Measurements from ENCODE around the gene BCL6. TPM values are rescaled to one million over a fixed set of nuclear protein-coding genes. Genes with fewer than 3 reads are reported as not detected.

BCL6 gene
- total RNA-seq, 2 experiments from 2014 or later = 12.0 to 12.7 TPM

GRCh38 chr3:187735383-187735782 is 9.9 kb downstream of the BCL6 start:
- ChIA-PET POLR2A (interaction anchor here (0.6 kb wide), 1 partner anchor 589 kb away, joined by 5 read pairs; no protein-coding TSS in a partner anchor), CTCF (interaction anchor here (0.6 to 9.8 kb wide), 6 partner anchors 17 to 1217 kb away, joined by 3 to 182 read pairs (median 3); no protein-coding TSS in a partner anchor)
- H3K27ac Mint-ChIP-seq = no peak overlapping the region
- H3K27me3 Mint-ChIP-seq = no peaks in the 10 kb centered on the region
- no peak for DNase-seq
- no peaks in the 10 kb centered on the region for H3K9me3 Mint-ChIP-seq
- H3K36me3 Mint-ChIP-seq (ENCODE audit: low read depth) = peaks cover 12% of the 10 kb centered on the region
- H3K4me3 Mint-ChIP-seq = no peak overlapping the region
- peaks cover 27% of the 10 kb centered on the region for H3K4me1 Mint-ChIP-seq

GRCh38 chr3:187734841-187735240 is 10.4 kb downstream of the BCL6 start:
- DNase-seq = no peak

DNA sequence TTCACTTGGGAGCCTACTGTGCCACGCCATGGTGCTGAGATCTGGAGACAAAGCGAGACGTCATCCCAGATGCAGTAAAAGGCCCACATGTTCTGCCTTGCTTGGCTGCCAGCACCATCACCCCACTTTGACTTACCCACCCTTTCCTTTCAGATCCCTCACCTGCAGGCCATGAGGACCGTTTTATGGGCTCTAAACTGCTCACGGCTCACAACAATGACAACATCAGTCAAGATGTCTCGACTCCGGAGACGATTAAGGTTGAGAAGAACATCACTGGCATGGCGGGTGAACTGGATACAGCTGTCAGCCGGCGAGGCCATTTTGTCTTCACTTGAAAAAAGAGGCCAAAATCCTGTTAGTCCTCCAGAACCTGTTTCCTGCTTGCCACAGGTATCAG is 11.9 kb downstream of the BCL6 start:
- H3K9me3 Mint-ChIP-seq = no peaks in the 10 kb centered on the region
- H3K4me1 Mint-ChIP-seq = peaks cover 13% of the 10 kb centered on the region
- H3K27me3 Mint-ChIP-seq = no peaks in the 10 kb centered on the region
- H3K27ac Mint-ChIP-seq = no peak overlapping the region
- CTCF ChIA-PET = interaction anchor here (1.7 to 9.8 kb wide), 2 partner anchors 14 to 1219 kb away, joined by 4 to 182 read pairs; no protein-coding TSS in a partner anchor
- no peak for DNase-seq
- no peak overlapping the region for H3K4me3 Mint-ChIP-seq
- peaks cover 17% of the 10 kb centered on the region for H3K36me3 Mint-ChIP-seq (ENCODE audit: low read depth)
- POLR2A ChIA-PET = no interaction called here

More at GRCh38 chr3:187734841-187735240, 10.4 kb downstream of the BCL6 start:
- Mint-ChIP-seq H3K36me3 (ENCODE audit: low read depth) (peaks cover 12% of the 10 kb centered on the region), H3K27me3 (no peaks in the 10 kb centered on the region), H3K4me3 (no peak overlapping the region), H3K9me3 (no peaks in the 10 kb centered on the region), H3K27ac (no peak overlapping the region), H3K4me1 (peaks cover 23% of the 10 kb centered on the region)
- ChIA-PET POLR2A (no interaction called here), CTCF (interaction anchor here (0.8 to 9.8 kb wide), 4 partner anchors 455 to 1218 kb away, joined by 3 to 182 read pairs (median 3); no protein-coding TSS in a partner anchor)

- H3K27me3 Mint-ChIP-seq = no peaks in the 10 kb centered on the region
- DNase-seq = no peak
- no peak overlapping the region for H3K4me3 Mint-ChIP-seq
- H3K4me1 Mint-ChIP-seq = no peaks in the 10 kb centered on the region
- POLR2A ChIA-PET = no interaction called here
- no peaks in the 10 kb centered on the region for H3K9me3 Mint-ChIP-seq
- H3K27ac Mint-ChIP-seq = no peak overlapping the region
- H3K36me3 Mint-ChIP-seq (ENCODE audit: low read depth) = peaks cover 18% of the 10 kb centered on the region
- CTCF ChIA-PET = interaction anchor here (0.5 to 1.9 kb wide), 3 partner anchors 11 to 1054 kb away, joined by 3 to 13 read pairs (median 3); no protein-coding TSS in a partner anchor
These were observed 15.7 kb downstream of the BCL6 start for GRCh38 chr3:187729598-187729997.

DNA sequence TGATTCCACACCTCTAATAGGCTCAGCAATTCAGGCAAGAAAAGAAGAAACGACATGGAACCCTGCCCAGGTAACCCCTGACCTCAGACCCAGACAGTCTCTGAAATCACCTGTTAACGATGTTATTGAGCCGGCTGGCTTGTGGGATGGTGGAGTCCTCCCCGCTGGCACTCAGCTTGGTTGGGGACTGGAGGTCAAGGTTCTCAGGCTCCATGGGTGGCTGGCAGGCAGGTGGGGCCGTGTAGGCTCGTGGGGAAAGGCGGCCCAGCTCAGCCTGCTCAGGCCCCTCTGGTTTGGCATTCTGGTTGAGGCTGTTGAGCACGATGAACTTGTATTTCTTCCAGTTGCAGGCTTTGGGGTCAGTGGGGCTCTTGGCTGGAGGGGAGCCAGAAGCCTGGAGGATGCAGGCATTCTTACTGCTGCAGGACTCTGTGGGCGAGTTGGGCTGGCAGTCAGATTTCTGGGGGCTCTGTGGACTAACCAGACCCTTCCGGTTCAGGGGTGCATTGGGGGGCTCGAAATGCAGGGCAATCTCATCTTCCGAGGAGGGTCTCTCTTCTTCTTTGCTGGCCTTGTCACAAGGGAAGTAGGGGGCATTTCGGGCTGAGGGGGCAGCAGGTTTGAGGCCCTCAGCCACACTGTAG is 16.2 kb downstream of the BCL6 start:
- CTCF ChIA-PET = interaction anchor here (3.7 kb wide), 1 partner anchor 10 kb away, joined by 16 read pairs; no protein-coding TSS in a partner anchor
- Mint-ChIP-seq H3K4me3 (no peak overlapping the region), H3K4me1 (no peaks in the 10 kb centered on the region), H3K9me3 (no peaks in the 10 kb centered on the region), H3K27me3 (no peaks in the 10 kb centered on the region), H3K27ac (no peak overlapping the region), H3K36me3 (ENCODE audit: low read depth) (peaks cover 19% of the 10 kb centered on the region)
- POLR2A ChIA-PET = no interaction called here
- DNase-seq = no peak

GRCh38 chr3:187728248-187728647 is 17.0 kb downstream of the BCL6 start:
- CTCF ChIA-PET = interaction anchor here (0.8 to 3.7 kb wide), 2 partner anchors 11 to 13 kb away, joined by 3 to 16 read pairs; no protein-coding TSS in a partner anchor
- no peak overlapping the region for H3K4me3 Mint-ChIP-seq
- H3K27ac Mint-ChIP-seq = no peak overlapping the region
- no peaks in the 10 kb centered on the region for H3K9me3 Mint-ChIP-seq
- peaks cover 21% of the 10 kb centered on the region for H3K36me3 Mint-ChIP-seq (ENCODE audit: low read depth)
- H3K4me1 Mint-ChIP-seq = no peaks in the 10 kb centered on the region
- no peaks in the 10 kb centered on the region for H3K27me3 Mint-ChIP-seq
- DNase-seq = no peak
- POLR2A ChIA-PET = no interaction called here

GRCh38 chr3:187726564-187726963 is 18.7 kb downstream of the BCL6 start:
- H3K4me1 Mint-ChIP-seq = no peaks in the 10 kb centered on the region
- no peaks in the 10 kb centered on the region for H3K27me3 Mint-ChIP-seq

DNA sequence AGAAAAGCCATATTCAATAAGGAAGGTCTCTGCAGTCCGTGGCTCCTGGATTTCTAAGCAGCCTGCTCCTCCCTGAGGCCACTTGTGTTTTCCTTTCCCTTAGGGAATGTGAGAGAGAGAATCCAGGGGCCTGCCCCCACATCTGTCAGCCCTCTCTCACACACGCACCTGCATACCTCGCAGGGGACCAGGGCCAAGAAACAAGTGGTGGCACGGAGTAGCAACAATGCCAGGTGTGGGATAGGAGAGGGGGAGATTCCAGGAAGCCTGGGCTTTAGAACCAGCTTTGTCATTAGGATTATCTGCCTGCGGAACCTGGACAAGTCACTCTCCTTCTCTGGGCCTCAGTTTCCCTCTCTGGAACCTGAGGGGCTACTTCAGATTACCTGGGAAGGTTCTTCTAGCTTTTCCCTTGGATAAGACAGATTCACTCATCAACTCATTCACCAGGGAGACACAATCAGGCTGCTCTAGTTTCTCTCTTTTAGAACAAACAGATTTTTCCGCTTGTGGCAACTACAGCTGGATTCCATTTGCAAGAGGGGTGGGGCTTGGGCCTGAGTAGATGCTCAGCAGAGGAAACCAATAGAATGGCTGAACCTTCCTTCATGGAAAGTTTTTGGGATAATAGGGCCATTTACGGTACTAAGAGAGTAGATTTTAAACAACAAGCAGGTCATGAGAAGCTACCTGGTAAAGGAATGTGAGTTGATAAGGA is 19.5 kb downstream of the BCL6 start:
- Mint-ChIP-seq H3K4me1 (no peaks in the 10 kb centered on the region), H3K36me3 (ENCODE audit: low read depth) (peaks cover 14% of the 10 kb centered on the region)

More at GRCh38 chr3:187726564-187726963, 18.7 kb downstream of the BCL6 start:
- no peak for DNase-seq
- CTCF ChIA-PET = interaction anchor here (1.0 to 3.7 kb wide), 2 partner anchors 11 to 13 kb away, joined by 3 to 16 read pairs; no protein-coding TSS in a partner anchor
- Mint-ChIP-seq H3K27ac (no peak overlapping the region), H3K36me3 (ENCODE audit: low read depth) (peaks cover 19% of the 10 kb centered on the region), H3K4me3 (no peak overlapping the region), H3K9me3 (no peaks in the 10 kb centered on the region)
- POLR2A ChIA-PET = no interaction called here

DNA sequence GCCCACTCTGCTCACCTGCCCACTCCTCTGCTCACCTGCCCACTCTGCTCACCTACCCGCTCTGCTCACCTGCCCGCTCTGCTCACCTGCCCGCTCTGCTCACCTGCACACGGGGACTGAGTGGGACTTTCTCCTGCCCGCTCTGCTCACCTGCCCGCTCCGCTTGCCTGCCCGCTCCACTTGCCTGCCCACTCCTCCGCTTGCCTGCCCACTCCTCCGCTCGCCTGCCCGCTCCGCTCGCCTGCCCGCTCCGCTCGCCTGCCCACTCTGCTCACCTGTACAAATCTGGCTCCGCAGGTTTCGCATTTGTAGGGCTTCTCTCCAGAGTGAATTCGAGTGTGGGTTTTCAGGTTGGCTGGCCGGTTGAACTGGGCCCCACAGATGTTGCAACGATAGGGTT is 20.0 kb downstream of the BCL6 start:
- Mint-ChIP-seq H3K27ac (no peak overlapping the region), H3K27me3 (no peaks in the 10 kb centered on the region), H3K4me3 (no peak overlapping the region), H3K9me3 (no peaks in the 10 kb centered on the region), H3K4me1 (no peaks in the 10 kb centered on the region), H3K36me3 (ENCODE audit: low read depth) (peaks cover 14% of the 10 kb centered on the region)
- ChIA-PET CTCF (interaction anchor here (3.7 kb wide), 1 partner anchor 14 kb away, joined by 16 read pairs; no protein-coding TSS in a partner anchor), POLR2A (no interaction called here)
- DNase-seq = no peak

More for the DNA sequence above, 19.5 kb downstream of the BCL6 start:
- Mint-ChIP-seq H3K4me3 (no peak overlapping the region), H3K9me3 (no peaks in the 10 kb centered on the region), H3K27me3 (no peaks in the 10 kb centered on the region), H3K27ac (no peak overlapping the region)
- no peak for DNase-seq
- ChIA-PET POLR2A (no interaction called here), CTCF (interaction anchor here (1.0 to 3.7 kb wide), 2 partner anchors 10 to 13 kb away, joined by 3 to 16 read pairs; no protein-coding TSS in a partner anchor)

DNA sequence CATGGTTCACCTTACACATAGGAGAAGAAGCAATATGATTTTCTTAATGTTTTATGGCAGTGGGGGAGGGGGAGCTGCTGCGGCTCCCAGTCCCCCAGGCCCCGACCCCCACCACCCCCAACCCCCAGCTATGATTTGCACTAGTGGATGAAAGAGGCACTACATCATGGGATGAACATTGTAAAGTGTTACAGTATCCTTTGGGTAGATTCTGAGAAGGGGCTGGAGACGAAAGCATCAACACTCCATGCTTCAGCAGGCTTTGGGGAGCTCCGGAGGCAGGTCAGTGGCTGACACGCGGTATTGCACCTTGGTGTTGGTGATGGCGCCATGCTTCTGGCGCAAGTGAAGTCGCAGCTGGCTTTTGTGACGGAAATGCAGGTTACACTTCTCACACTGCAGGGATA is 23.1 kb downstream of the BCL6 start:
- CTCF ChIA-PET = interaction anchor here (0.6 to 1.4 kb wide), 2 partner anchors 17 to 415 kb away, joined by 3 read pairs; no protein-coding TSS in a partner anchor
- Mint-ChIP-seq H3K27ac (no peak overlapping the region), H3K9me3 (no peaks in the 10 kb centered on the region), H3K27me3 (no peaks in the 10 kb centered on the region), H3K36me3 (ENCODE audit: low read depth) (peaks cover 8% of the 10 kb centered on the region), H3K4me1 (no peaks in the 10 kb centered on the region), H3K4me3 (no peak overlapping the region)
- POLR2A ChIA-PET = no interaction called here
- DNase-seq = no peak

- ChIA-PET POLR2A (no interaction called here), CTCF (interaction anchor here (1.0 to 1.4 kb wide), 2 partner anchors 18 to 41 kb away, joined by 3 read pairs; no protein-coding TSS in a partner anchor)
- Mint-ChIP-seq H3K4me3 (no peak overlapping the region), H3K27me3 (peaks cover 3% of the 10 kb centered on the region), H3K27ac (no peak overlapping the region), H3K9me3 (no peaks in the 10 kb centered on the region), H3K4me1 (no peaks in the 10 kb centered on the region), H3K36me3 (ENCODE audit: low read depth) (peaks cover 8% of the 10 kb centered on the region)
- DNase-seq = no peak
These were observed 24.2 kb downstream of the BCL6 start for GRCh38 chr3:187721055-187721454.

DNA sequence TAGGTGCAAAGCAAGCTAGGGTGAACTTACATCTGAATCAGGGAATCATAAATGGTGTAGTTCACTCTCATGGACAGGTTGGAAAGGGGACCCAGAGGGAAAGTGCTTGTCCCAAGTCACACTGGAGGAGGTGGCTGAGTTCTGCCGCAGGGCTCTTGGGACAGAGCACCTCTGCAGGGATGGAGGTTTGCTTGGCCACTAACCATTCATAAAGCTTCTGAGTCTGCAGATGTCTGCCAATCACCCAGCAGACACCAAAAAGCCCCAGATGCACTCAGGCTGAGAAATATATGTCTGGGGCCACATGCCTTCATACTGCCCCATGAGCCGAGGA is 25.0 kb downstream of the BCL6 start:
- no peak for DNase-seq
- CTCF ChIA-PET = interaction anchor here (0.8 to 2.2 kb wide), 6 partner anchors 12 to 401 kb away, joined by 3 to 7 read pairs (median 4); no protein-coding TSS in a partner anchor
- Mint-ChIP-seq H3K36me3 (ENCODE audit: low read depth) (peaks cover 8% of the 10 kb centered on the region), H3K27me3 (peaks cover 9% of the 10 kb centered on the region), H3K27ac (no peak overlapping the region), H3K4me1 (no peaks in the 10 kb centered on the region), H3K4me3 (no peak overlapping the region), H3K9me3 (no peaks in the 10 kb centered on the region)
- POLR2A ChIA-PET = no interaction called here
